K562 (cell line): ENCODE results near the gene SEC16A.

ENCODE experiments used
- CTCF ChIP-seq, 3 experiments: IDR thresholded peaks in 2 of 3; conservative IDR thresholded peaks in 1 of 3; 2 replicates each; pipeline ENCODE4 v1.5.1; 2011 to 2012; ENCODE audit warnings: low read length in 3 of 3, mild to moderate bottlenecking in 3 of 3, control low read depth in 2 of 3, improper control_type of control experiment in 1 of 3, inconsistent platforms in 1 of 3, low read depth in 1 of 3, mixed read lengths in 1 of 3, moderate library complexity in 1 of 3; ENCODE audit not compliant: insufficient read depth in 2 of 3
- ETV6 ChIP-seq, 3 experiments: fragments of 150-350 bp in 1 of 3; sonication (generic) in 1 of 3; formaldehyde crosslinking in 1 of 3; IDR thresholded peaks; 2 replicates each; pipeline versions ENCODE4 v1.6.1 to v1.8.0; 2014 to 2022; ENCODE audit warnings: borderline replicate concordance in 2 of 3, low read depth in 2 of 3, antibody characterized with exemption in 1 of 3, low read length in 1 of 3, mild to moderate bottlenecking in 1 of 3, missing genetic modification reagents in 1 of 3
- PYGO2 ChIP-seq: fragments of 450-650 bp; IDR thresholded peaks from 2 replicates; pipeline ENCODE4 v1.6.1; 2016; ENCODE audit warnings: mild to moderate bottlenecking, missing genetic modification characterization, moderate library complexity, missing compliant biosample characterization
- SNRNP70 ChIP-seq: fragments of 200-400 bp; formaldehyde crosslinking; optimal IDR thresholded peaks from 2 replicates; pipeline ENCODE3; 2017; ENCODE audit warnings: low read depth, low read length
- SP2 ChIP-seq: IDR thresholded peaks from 2 replicates; pipeline ENCODE4 v1.6.1; 2011; ENCODE audit warnings: mild to moderate bottlenecking, low read depth, low read length, moderate library complexity; ENCODE audit not compliant: poor library complexity, severe bottlenecking; ENCODE audit errors: extremely low read depth
- SPI1 ChIP-seq: IDR thresholded peaks from 2 replicates; pipeline ENCODE4 v1.6.1; 2011; ENCODE audit warnings: low read depth, low read length, control low read depth, borderline replicate concordance
- ZNF224 ChIP-seq: sonication (generic); formaldehyde crosslinking; IDR thresholded peaks from 2 replicates; pipeline ENCODE4 v1.8.0; 2022; ENCODE audit warnings: mild to moderate bottlenecking, missing genetic modification reagents
- ZZZ3 ChIP-seq: fragments of 450-650 bp; IDR thresholded peaks from 2 replicates; pipeline ENCODE4 v1.6.1; 2016; ENCODE audit warnings: antibody characterized with exemption, mild to moderate bottlenecking, moderate library complexity

- TF ChIP-seq ZNF224 (CRISPR knock-in tag) (no peak), ETV6 (IDR thresholded peaks at IDR 0.05; ENCODE audit: borderline replicate concordance in 1 of 2, low read depth in 2 of 2, low read length in 1 of 2) (no peak), ETV6 (CRISPR knock-in tag; IDR thresholded peaks at IDR 0.05; ENCODE audit: borderline replicate concordance) (no peak), PYGO2 (no peak), SPI1 (0 out of 2 replicates have a peak, but pooled peaks have one; percentile 22), SP2 (no peak), ZZZ3 (no peak), CTCF (IDR thresholded peaks at IDR 0.05 in 2 of 3, conservative IDR thresholded peaks at IDR 0.05 in 1 of 3; ENCODE audit: insufficient read depth in 2 of 3, low read depth in 1 of 3, low read length in 3 of 3) (no peak), SNRNP70 (no peak)
Measured at GRCh38 chr9:136529516-136530460, 46.9 kb upstream of the SEC16A start.
